GM18526 (cell line): ENCODE results near the gene FAM240A.

Experiments
- POLR2A ChIP-seq: IDR thresholded peaks from 3 replicates; pipeline ENCODE4 v1.6.1; 2011; ENCODE audit not compliant: insufficient read length; ENCODE audit errors: extremely low read depth

The FAM240A gene

DNA sequence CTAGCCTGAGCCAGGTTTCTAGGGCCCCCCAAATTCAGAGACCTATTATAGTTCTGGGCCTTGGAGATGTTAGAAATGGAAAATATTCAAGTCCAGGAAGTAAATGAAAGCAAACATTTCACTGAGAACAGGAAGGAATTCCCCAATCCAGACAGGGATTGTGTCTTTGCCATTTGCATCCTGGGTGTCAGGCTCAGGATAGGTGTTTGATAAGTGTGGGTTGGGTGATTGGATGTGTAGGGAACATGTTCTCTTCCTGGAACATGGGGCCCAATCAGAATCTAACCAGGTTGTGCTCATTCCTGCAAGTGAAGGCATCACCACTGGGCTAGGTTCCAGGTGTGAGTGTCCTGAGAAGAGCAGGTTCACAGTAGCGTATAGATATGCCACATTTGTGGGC is 31.6 kb upstream of the FAM240A start:
- no peak for TF ChIP-seq POLR2A

GRCh38 chr3:46584598-46585467 is 27.5 kb upstream of the FAM240A start:
- TF ChIP-seq POLR2A = no peak

GRCh38 chr3:46585799-46586693 is 26.3 kb upstream of the FAM240A start:
- TF ChIP-seq POLR2A = no peak

- TF ChIP-seq POLR2A = no peak
Observed at GRCh38 chr3:46586738-46587246, 25.5 kb upstream of the FAM240A start.

DNA sequence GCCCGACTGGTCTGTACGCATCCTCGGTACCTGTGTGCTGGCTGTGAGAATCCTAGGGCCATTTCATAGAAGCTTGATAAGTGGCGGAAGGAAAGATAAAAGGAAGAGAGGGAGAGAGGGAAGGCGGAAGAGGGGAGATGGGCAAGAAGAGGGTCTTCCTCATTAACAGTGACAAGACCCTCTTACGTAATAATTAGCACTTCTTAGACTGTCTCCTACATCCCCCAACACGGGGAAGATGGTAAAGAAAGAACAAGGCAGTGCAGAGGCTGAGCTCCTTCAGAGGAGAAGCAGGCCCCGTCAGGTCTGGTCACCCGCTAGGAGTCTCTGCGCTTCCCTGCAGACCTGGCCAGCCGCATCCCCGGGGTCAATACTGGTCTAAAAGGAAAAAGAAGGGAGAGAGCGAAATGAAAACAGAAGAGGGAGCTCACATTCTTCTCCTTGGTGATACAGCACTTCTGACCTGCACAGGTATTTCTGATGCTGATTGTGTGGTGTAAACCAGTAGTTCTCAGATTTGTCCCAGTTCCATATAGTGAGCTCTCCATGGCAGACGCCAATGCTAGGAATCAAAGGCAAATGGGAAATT is 19.0 kb upstream of the FAM240A start:
- no peak for TF ChIP-seq POLR2A

GRCh38 chr3:46593979-46594378 is 18.3 kb upstream of the FAM240A start:
- TF ChIP-seq POLR2A = no peak

GRCh38 chr3:46594723-46595122 is 17.6 kb upstream of the FAM240A start:
- no peak for TF ChIP-seq POLR2A

GRCh38 chr3:46595819-46596314 is 16.5 kb upstream of the FAM240A start:
- TF ChIP-seq POLR2A = no peak

GRCh38 chr3:46599590-46599989 is 12.7 kb upstream of the FAM240A start:
- no peak for TF ChIP-seq POLR2A

DNA sequence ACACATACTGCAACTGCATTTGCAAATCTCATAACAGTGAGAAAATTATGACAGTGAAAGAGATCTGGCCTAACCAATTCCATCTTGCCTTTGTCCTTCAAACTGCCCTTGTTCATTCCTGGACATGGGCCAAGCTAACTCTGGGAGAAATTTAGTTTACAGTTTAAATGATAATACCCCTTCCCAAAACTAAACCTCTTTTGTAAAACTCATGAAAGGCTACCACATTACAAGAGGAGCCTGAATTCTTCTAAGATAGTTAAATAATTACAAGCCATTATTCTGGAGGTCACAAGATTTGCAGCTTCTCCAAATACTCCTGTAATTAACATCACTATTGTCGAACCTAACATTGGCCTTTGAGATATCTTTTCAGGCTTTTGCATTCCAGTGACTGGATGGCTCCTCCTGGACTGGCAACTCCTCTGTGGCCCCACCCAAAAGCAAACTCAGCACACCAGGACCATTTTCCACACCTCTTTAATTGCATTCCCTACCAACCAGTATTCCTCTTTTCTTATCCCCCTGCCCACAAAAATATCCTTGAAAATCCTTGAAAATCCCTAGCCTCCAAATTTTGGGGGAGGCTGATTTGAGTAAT is 8.8 kb upstream of the FAM240A start:
- no peak for TF ChIP-seq POLR2A

GRCh38 chr3:46604127-46604526 is 8.2 kb upstream of the FAM240A start:
- no peak for TF ChIP-seq POLR2A

DNA sequence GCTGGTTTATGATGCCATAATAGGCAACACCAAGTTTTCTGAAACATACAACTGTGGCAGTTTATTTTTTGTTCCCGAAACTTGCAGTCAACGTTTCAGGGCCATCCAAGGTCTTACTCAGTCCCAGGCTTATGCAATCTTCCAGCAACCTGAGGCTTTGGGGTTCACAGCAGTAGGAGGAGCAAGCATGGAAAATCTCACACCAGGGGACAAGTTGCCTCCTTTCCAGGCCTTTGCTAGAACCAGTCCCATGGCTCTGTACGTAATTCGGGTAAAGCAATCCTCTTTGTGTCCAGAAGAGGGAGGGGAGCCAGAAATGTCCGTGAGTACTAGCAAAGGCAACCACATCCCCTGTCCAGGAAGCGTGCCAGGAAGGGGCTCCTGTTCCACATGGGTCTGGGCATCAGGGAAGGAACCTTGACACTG is 4.7 kb upstream of the FAM240A start:
- no peak for TF ChIP-seq POLR2A

GRCh38 chr3:46609212-46609721 is 3.1 kb upstream of the FAM240A start:
- TF ChIP-seq POLR2A = no peak

GRCh38 chr3:46609944-46610722 is 2.2 kb upstream of the FAM240A start:
- no peak for TF ChIP-seq POLR2A

DNA sequence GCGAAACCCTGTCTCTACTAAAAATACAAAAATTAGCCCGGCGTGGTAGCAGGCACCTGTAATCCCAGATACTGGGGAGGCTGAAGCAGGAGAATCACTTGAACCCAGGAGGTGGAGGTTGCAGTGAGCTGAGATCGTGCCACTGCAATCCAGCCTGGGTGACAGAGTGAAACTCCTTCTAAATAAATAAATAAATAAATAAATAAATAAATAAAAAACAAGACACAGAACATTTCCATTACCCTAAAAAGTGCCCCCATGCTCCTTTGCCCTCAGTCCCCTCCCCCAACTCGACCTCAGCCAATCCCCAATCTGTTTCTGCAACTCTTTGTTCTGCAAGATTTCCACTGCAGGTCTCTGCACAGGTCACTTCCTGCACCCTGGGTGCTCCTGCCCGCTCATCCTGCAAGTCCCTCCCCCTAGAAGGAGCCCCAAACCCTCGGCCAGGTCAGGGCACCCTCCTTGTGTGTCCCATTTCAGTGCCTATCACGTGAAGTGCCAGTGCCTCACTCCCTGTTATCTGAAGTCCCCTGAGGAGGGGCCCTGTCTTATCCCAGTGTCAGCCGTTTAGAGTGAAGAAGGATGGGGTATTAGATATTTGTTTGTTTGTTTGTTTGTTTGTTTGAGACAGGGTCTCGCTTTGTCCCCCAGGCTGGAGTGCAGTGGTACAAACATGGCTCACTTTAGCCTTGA is 1.1 kb downstream of the FAM240A start:
- no peak for TF ChIP-seq POLR2A
